Purkinje cell (primary cell): ENCODE results near the gene CHAF1A. TPM values are rescaled to one million over a fixed set of nuclear protein-coding genes. Genes with fewer than 3 reads are reported as not detected.

Experiments
- polyA plus RNA-seq: library from polyadenylated mRNA; unstranded; fragments of >200 nt; fragmentation: Nextera tagmentation; gene quantifications from 2 replicates; pipeline ENCODE4 v1.2.1, GENCODE V29; 2014

Gene CHAF1A
- 0.75 and 2.4 TPM in 2 replicates for polyA plus RNA-seq

GRCh38 chr19:4402171-4403004 is at the start of gene CHAF1A:
Gene CHAF1A (plus strand): TSS chr19:4402640. CDS start chr19:4402763, 123 bp downstream.

GRCh38 chr19:4400135-4400936 is 2.1 kb upstream of the CHAF1A start, which contains the start of gene SH3GL1:
Gene SH3GL1 (minus strand): TSS chr19:4400547. CDS start chr19:4400368, 179 bp downstream.

GRCh38 chr19:4457654-4458395 is 55.4 kb downstream of the CHAF1A start, which contains the start of gene UBXN6:
Gene UBXN6 (minus strand): TSS chr19:4457794. CDS start chr19:4457697, 97 bp downstream.

GRCh38 chr19:4472174-4472974 is 69.9 kb downstream of the CHAF1A start, which contains the start of gene HDGFL2:
Gene HDGFL2 (plus strand): TSS chr19:4472297. CDS start chr19:4472351, 54 bp downstream.

Other genes with a start within 250 kb of the CHAF1A start
- gene CREB3L3, start 249.0 kb upstream of the CHAF1A start, polyA plus RNA-seq: not detected in 2 replicates
- gene SIRT6, start 220.1 kb upstream of the CHAF1A start, polyA plus RNA-seq: 3.3 TPM in 1 of 2 replicates, not detected in the other
- gene ANKRD24, start 220.0 kb upstream of the CHAF1A start, polyA plus RNA-seq: 0.25 and 1.1 TPM in 2 replicates
- gene EBI3, start 173.1 kb upstream of the CHAF1A start, polyA plus RNA-seq: not detected in 2 replicates
- gene YJU2, start 155.6 kb upstream of the CHAF1A start, polyA plus RNA-seq: 0.62 and 2.3 TPM in 2 replicates
- 12.3 TPM in 1 of 2 replicates, not detected in the other for gene SHD, start 123.4 kb upstream of the CHAF1A start, polyA plus RNA-seq
- gene TMIGD2, start 100.3 kb upstream of the CHAF1A start, polyA plus RNA-seq: not detected in 2 replicates
- 4.8 and 7.1 TPM in 2 replicates for gene FSD1, start 98.0 kb upstream of the CHAF1A start, polyA plus RNA-seq
- gene STAP2, start 63.8 kb upstream of the CHAF1A start, polyA plus RNA-seq: 2.9 TPM in 1 of 2 replicates, not detected in the other
- 2.7 and 4.7 TPM in 2 replicates for gene MPND, start 59.1 kb upstream of the CHAF1A start, polyA plus RNA-seq
- 1.6 and 2.8 TPM in 2 replicates for gene SH3GL1, start 2.1 kb upstream of the CHAF1A start, polyA plus RNA-seq
- gene UBXN6, start 55.2 kb downstream of the CHAF1A start, polyA plus RNA-seq: 12.1 and 14.0 TPM in 2 replicates
- 1.7 and 3.8 TPM in 2 replicates for gene HDGFL2, start 69.7 kb downstream of the CHAF1A start, polyA plus RNA-seq
- not detected in 2 replicates for gene PLIN4, start 115.8 kb downstream of the CHAF1A start, polyA plus RNA-seq
- gene PLIN5, start 132.6 kb downstream of the CHAF1A start, polyA plus RNA-seq: 0.75 and 0.87 TPM in 2 replicates
- not detected in 2 replicates for gene LRG1, start 137.4 kb downstream of the CHAF1A start, polyA plus RNA-seq
- 1.0 and 1.1 TPM in 2 replicates for gene SEMA6B, start 157.0 kb downstream of the CHAF1A start, polyA plus RNA-seq
- 1.5 TPM in 1 of 2 replicates, not detected in the other for gene TNFAIP8L1, start 236.9 kb downstream of the CHAF1A start, polyA plus RNA-seq